Sigmoid colon (tissue), 7 donors: ENCODE data around the gene GPHN. TPM values are rescaled to one million over a fixed set of nuclear protein-coding genes. Genes with fewer than 3 reads are reported as not detected.
A peak's percentile ranks its signal among the peaks of the same experiment; 100 is the strongest.

Experiments used
- DNase-seq: peaks from one replicate; pipeline ENCODE4 v3.0.0-alpha.2; 2019
- H3K27ac ChIP-seq, 4 donors: fragments of 200-600 bp; sonication (generic); one replicate each; pipeline ENCODE4 v1.5.1; 2016 to 2019; ENCODE audit warnings: mild to moderate bottlenecking in 1 of 4
- H3K27me3 ChIP-seq, 3 donors: fragments of 200-600 bp; sonication (generic); one replicate each; pipeline ENCODE4 v1.5.1; 2019; ENCODE audit warnings: mild to moderate bottlenecking in 1 of 3
- H3K36me3 ChIP-seq, 4 donors: fragments of 200-600 bp; sonication (generic); one replicate each; pipeline ENCODE4 v1.5.1; 2016 to 2019
- H3K4me1 ChIP-seq, 4 donors: fragments of 200-600 bp; sonication (generic); one replicate each; pipeline ENCODE4 v1.5.1; 2017 to 2019
- H3K4me3 ChIP-seq, 4 donors: fragments of 200-600 bp; sonication (generic); one replicate each; pipeline ENCODE4 v1.5.1; 2017 to 2019; ENCODE audit warnings: mild to moderate bottlenecking in 2 of 4, moderate library complexity in 1 of 4
- H3K9me3 ChIP-seq, 4 donors: fragments of 200-600 bp in 3 of 4; sonication (generic) in 3 of 4; one replicate each; pipeline versions ENCODE4 v1.5.1 to v1.6.1; 2013 to 2019
- CTCF ChIP-seq, 4 experiments: fragments of 450-650 bp in 3 of 4; fragments of 200-600 bp in 1 of 4; IDR thresholded peaks; one replicate each; pipeline ENCODE4 v1.5.1; 2016 to 2019; ENCODE audit warnings: antibody characterized with exemption in 4 of 4, mild to moderate bottlenecking in 3 of 4, moderate library complexity in 2 of 4
- EP300 ChIP-seq, 4 donors: sonication (generic); formaldehyde crosslinking; IDR thresholded peaks; one replicate each; pipeline ENCODE4 v1.6.1; 2017; ENCODE audit warnings: antibody characterized with exemption in 4 of 4
- POLR2A ChIP-seq, 2 donors: fragments of 450-650 bp; IDR thresholded peaks; one replicate each; pipeline ENCODE4 v1.6.1; 2016; ENCODE audit warnings: antibody characterized with exemption in 2 of 2, mild to moderate bottlenecking in 2 of 2, moderate library complexity in 2 of 2
- POLR2AphosphoS5 ChIP-seq, 4 donors: sonication (generic); formaldehyde crosslinking; IDR thresholded peaks; one replicate each; pipeline ENCODE4 v1.6.1; 2017; ENCODE audit warnings: antibody characterized with exemption in 4 of 4
- WGBS, 2 donors: extraction: QIAGEN DNeasy Blood & Tissue Kit; methylation state at CpG; one replicate each; pipeline ENCODE4 v1.1.7; 2013; 5-methylcytosine and 5-hydroxymethylcytosine counted together
- intact Hi-C: fragments of 100-400 bp; cut with DNase I; formaldehyde crosslinking; loops from one replicate; pipeline ENCODE4 v1.15.1; 2023
- polyA plus RNA-seq, 3 donors: library from polyadenylated mRNA; stranded (reverse); fragments of 200-250 nt; gene quantifications; one replicate each; pipeline ENCODE4 v1.2.3, GENCODE V29; 2013
- total RNA-seq, 4 donors: library from RNA; depleted of rRNA; stranded (reverse); fragments of >200 nt; gene quantifications; one replicate each; pipeline ENCODE4 v1.1.0, GENCODE V29; 2016
- donor health status: healthy with polysubstance abuse.
- donor health status: Bipolar disorder and iron deficiency.
- donor health status: healthy.

Gene GPHN
- total and polyA plus RNA-seq, 7 donors, result 5.4 to 20.3 (median 14.1) TPM

DNA sequence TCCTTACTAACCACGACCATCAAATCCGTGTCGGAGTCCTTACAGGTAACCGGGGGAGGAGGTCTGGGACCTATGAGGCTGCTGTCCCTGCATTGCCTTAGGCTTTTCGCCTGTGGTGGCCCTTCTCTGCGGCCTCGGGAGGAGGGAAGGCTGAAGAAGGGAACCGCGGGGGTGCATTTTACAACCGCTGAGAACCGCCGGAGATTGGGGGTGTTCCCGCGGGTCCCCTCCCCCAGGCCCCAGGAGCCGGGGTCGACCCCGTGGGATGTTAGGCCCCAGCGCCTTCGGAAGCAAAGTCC lies 549 bp downstream of the GPHN start:
- H3K27ac ChIP-seq, result peak overlapping the region; percentile 91 to 96 (median 93)
- no peaks in the 10 kb centered on the region for H3K36me3 ChIP-seq
- TF ChIP-seq CTCF (IDR thresholded peaks at IDR 0.05), result no peak
- TF ChIP-seq POLR2A (IDR thresholded peaks at IDR 0.05), result no peak
- TF ChIP-seq POLR2AphosphoS5 (IDR thresholded peaks at IDR 0.05), result no peak
- TF ChIP-seq EP300 (IDR thresholded peaks at IDR 0.05), result no peak
- no peak for DNase-seq
- no peaks in the 10 kb centered on the region for H3K9me3 ChIP-seq
- H3K4me1 ChIP-seq, result peaks cover 0 to 19% (median 12%) of the 10 kb centered on the region in 4 donors
- H3K4me3 ChIP-seq, result peak overlapping the region; percentile 52 to 97 (median 82)
- WGBS, 2 donors, result 0 to 1% methylated on average over 19 of the region's 19 CpGs
- H3K27me3 ChIP-seq, result no peaks in the 10 kb centered on the region
- intact Hi-C loops, result loop anchor here (5.0 kb wide), 1 partner anchor 1096 kb away; the partner anchor contains the start of gene FUT8

DNA sequence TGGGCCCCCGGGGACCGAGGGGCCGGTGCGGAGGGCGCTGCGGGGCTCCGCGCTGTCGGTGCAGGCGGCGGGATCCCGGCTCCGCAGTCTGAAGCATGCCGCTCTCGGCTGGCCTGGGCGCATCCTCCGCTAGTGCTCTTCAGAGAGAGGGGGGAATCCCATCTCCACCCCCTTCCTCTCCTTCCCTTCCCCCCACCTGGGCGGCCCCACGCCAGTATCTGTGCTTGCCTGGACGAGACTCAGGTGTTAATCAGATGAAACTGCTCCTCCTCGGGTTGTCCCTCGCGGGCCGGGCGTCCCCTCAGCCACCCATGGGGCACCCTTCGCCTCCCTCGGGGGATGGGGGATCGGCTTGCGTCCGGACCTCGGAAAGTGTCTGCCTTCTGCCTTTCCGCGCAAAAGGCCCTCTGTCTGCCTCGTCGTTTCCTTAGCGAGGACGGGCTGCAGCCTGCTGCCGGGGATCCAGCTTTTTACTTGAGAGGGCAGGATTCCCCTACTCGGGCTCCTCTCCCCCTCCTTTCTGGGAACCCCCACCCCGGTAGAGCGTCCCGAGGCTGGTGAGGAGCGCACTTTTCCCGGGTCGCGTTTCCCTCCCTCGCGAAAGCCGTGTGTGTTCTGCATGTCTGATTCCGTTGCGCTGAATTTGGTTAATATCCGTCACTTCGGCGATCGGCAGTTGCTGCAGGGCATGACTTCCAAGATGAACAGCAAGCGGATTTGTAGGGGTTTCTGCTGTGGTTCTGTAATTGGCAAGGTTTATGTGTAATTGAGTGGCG lies 1.1 kb downstream of the GPHN start:
- Histone ChIP-seq H3K4me3 (peak overlapping the region; percentile 52 to 97 (median 82)), H3K27ac (peak overlapping the region; percentile 91 to 96 (median 93)), H3K27me3 (no peaks in the 10 kb centered on the region), H3K4me1 (peaks cover 0 to 19% (median 12%) of the 10 kb centered on the region in 4 donors), H3K36me3 (no peaks in the 10 kb centered on the region), H3K9me3 (no peaks in the 10 kb centered on the region)
- TF ChIP-seq POLR2AphosphoS5 (IDR thresholded peaks at IDR 0.05) (no peak), EP300 (IDR thresholded peaks at IDR 0.05) (no peak), POLR2A (IDR thresholded peaks at IDR 0.05) (no peak), CTCF (IDR thresholded peaks at IDR 0.05) (no peak)
- peak; percentile 68 for DNase-seq
- intact Hi-C loops, result loop anchor here (5.0 kb wide), 1 partner anchor 1097 kb away; the partner anchor contains the start of gene FUT8
- 1% methylated on average over 57 of the region's 57 CpGs for WGBS, 2 donors

DNA sequence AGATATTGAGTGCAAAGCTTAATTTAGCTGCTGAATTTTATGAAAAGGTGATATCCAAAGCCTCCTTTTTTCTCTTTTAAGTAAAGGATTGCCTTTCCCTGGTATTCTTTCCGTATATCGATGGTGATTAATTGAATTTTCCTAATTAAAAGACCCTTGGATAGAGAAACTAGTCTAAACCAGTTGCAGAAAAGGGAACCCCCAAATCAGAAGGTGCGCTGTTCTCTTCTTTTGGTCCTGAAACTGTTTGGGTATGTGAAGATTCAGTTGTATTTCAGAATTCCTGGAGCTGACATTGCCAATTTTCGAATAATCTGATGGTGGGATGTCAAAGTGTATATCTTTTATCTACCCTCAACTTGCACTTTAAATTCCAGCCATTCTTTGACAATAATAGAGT lies 1.9 kb downstream of the GPHN start:
- no peak for DNase-seq
- peak overlapping the region in 3 of 4 donors; percentile 79 to 97 (median 85) for H3K4me3 ChIP-seq
- intact Hi-C loops, result loop anchor here (5.0 kb wide), 1 partner anchor 1098 kb away; the partner anchor contains the start of gene FUT8
- no peaks in the 10 kb centered on the region for H3K27me3 ChIP-seq
- WGBS, 2 donors, result 29 to 48% methylated on average over 4 of the region's 4 CpGs
- no peaks in the 10 kb centered on the region for H3K9me3 ChIP-seq
- peak overlapping the region in 2 of 4 donors; percentile 93 to 96 for H3K27ac ChIP-seq
- H3K36me3 ChIP-seq, result no peaks in the 10 kb centered on the region
- H3K4me1 ChIP-seq, result peaks cover 0 to 19% (median 12%) of the 10 kb centered on the region in 4 donors
- TF ChIP-seq POLR2A (IDR thresholded peaks at IDR 0.05) (no peak), POLR2AphosphoS5 (IDR thresholded peaks at IDR 0.05) (no peak), CTCF (IDR thresholded peaks at IDR 0.05) (no peak), EP300 (IDR thresholded peaks at IDR 0.05) (no peak)

GRCh38 chr14:66511849-66512248 lies 3.9 kb downstream of the GPHN start:
- peaks cover 0 to 14% (median 11%) of the 10 kb centered on the region in 4 donors for H3K4me1 ChIP-seq
- intact Hi-C loops, result no loop called here
- H3K36me3 ChIP-seq, result no peaks in the 10 kb centered on the region
- no peaks in the 10 kb centered on the region for H3K9me3 ChIP-seq
- H3K27ac ChIP-seq, result no peak overlapping the region
- no peak overlapping the region for H3K4me3 ChIP-seq
- WGBS, 2 donors, result 61 to 85% methylated on average over 1 of the region's 1 CpG
- no peak for TF ChIP-seq POLR2A (IDR thresholded peaks at IDR 0.05)
- TF ChIP-seq POLR2AphosphoS5 (IDR thresholded peaks at IDR 0.05), result no peak
- no peak for TF ChIP-seq CTCF (IDR thresholded peaks at IDR 0.05)
- TF ChIP-seq EP300 (IDR thresholded peaks at IDR 0.05), result no peak
- no peak for DNase-seq
- H3K27me3 ChIP-seq, result no peaks in the 10 kb centered on the region
